Suprapubic skin (tissue), 3 donors: ENCODE measurements around the gene CDK5RAP1.

Experiments used
- EP300 ChIP-seq: sonication (generic); formaldehyde crosslinking; IDR thresholded peaks from one replicate; pipeline ENCODE4 v1.6.1; 2017; ENCODE audit warnings: antibody characterized with exemption
- POLR2A ChIP-seq, 2 donors: fragments of 450-650 bp; IDR thresholded peaks; one replicate each; pipeline ENCODE4 v1.6.1; 2017; ENCODE audit warnings: antibody characterized with exemption in 2 of 2, mild to moderate bottlenecking in 2 of 2, moderate library complexity in 2 of 2
- TF ChIP-seq, protein P1 (sequence below), 2 donors: fragments of 200-600 bp in 1 of 2; fragments of 450-650 bp in 1 of 2; sonication (generic) in 1 of 2; IDR thresholded peaks; one replicate each; pipeline ENCODE4 v1.5.1; 2016 to 2019; ENCODE audit warnings: antibody characterized with exemption in 2 of 2, mild to moderate bottlenecking in 1 of 2, moderate library complexity in 1 of 2

DNA sequence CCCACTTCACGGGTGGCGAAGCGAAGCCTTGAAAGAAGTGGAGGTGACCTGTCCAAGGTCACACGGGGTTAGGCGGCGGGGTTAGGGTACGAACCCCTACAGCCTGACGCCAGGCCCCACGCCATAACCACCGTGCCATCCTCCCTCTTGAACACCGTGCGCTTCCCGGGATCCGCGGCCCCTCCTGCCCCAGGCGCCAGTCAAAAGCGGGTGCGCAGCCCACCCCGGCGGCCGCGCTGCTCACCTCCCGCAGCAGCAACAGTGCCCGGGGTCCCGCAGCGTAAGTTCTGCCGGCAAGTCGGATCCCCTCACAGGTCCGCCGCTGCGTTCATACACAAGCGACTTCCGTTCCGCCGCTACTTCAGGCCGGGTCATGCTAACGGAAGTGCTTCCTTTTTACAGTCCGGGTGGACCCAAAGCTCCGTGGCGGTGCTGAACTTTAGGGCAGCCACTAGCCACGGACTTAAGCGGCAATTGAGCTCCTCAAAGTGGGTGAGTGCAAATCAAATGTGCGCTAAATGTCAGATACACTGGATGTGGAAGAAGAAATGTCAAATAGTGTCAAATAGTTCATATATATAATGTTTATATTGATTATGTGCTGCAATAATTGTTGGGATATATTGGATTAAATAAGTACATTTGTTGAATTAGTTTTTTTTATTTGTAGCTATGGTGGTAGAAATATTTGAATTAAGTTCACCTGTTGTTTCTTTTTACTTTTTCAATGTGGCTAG is at the start of gene CDK5RAP1:
- TF ChIP-seq, protein P1, sequence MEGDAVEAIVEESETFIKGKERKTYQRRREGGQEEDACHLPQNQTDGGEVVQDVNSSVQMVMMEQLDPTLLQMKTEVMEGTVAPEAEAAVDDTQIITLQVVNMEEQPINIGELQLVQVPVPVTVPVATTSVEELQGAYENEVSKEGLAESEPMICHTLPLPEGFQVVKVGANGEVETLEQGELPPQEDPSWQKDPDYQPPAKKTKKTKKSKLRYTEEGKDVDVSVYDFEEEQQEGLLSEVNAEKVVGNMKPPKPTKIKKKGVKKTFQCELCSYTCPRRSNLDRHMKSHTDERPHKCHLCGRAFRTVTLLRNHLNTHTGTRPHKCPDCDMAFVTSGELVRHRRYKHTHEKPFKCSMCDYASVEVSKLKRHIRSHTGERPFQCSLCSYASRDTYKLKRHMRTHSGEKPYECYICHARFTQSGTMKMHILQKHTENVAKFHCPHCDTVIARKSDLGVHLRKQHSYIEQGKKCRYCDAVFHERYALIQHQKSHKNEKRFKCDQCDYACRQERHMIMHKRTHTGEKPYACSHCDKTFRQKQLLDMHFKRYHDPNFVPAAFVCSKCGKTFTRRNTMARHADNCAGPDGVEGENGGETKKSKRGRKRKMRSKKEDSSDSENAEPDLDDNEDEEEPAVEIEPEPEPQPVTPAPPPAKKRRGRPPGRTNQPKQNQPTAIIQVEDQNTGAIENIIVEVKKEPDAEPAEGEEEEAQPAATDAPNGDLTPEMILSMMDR (IDR thresholded peaks at IDR 0.05) = no peak
- peak in 1 of 2 donors; percentile 23 for TF ChIP-seq POLR2A (IDR thresholded peaks at IDR 0.05)
- TF ChIP-seq EP300 = no peak
